Activated CD8-positive, alpha-beta memory T cell treated with anti-CD3 and anti-CD28 coated beads for 1 hour (primary cell): ENCODE data around the gene HOXA4.

Experiments used
- DNase-seq, 2 donors: peaks; one replicate each; pipeline ENCODE4 v3.0.0-alpha.2; 2020; ENCODE audit warnings: low read depth in 1 of 2; ENCODE audit errors: extremely low read depth in 1 of 2

Gene HOXA4

DNA sequence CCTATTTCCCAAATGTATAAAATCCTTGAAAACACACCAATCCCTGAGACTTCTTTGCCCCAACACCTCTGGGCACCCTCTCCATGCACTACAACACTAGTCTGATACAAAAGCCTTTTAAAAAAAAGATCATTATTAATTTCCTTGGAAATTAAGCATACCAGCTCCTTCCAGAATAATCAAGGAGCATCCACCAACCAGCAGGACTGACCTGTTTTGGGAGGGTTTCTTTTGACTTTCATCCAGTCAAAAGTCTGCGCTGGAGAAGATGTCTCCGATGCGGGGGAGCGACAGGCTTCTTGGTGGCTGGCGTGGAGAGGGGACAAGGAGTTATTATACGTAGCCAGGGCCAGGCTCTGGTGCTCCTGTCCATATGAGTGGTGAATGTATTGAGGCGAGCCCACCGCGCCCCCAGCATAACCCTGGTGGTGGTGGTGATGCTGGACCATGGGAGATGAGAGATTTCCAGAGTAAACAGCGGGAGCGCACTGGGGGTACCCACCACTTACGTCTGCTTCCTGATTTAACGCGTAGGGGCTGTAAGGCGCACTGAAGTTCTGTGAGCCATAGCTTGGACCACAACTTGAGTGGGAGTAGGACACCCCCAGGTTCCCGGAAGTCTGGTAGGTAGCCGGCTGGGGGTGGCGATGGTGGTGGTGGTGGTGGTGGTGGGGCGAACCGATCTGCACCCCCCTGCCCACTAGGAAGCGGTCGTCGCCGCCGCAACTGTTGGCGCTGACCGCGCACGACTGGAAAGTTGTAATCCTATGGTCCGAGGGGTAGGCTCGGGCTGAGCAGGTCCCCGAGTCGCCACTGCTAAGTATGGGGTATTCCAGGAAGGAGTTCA, 35.3 kb downstream of the HOXA4 start:
- no peak for DNase-seq

DNA sequence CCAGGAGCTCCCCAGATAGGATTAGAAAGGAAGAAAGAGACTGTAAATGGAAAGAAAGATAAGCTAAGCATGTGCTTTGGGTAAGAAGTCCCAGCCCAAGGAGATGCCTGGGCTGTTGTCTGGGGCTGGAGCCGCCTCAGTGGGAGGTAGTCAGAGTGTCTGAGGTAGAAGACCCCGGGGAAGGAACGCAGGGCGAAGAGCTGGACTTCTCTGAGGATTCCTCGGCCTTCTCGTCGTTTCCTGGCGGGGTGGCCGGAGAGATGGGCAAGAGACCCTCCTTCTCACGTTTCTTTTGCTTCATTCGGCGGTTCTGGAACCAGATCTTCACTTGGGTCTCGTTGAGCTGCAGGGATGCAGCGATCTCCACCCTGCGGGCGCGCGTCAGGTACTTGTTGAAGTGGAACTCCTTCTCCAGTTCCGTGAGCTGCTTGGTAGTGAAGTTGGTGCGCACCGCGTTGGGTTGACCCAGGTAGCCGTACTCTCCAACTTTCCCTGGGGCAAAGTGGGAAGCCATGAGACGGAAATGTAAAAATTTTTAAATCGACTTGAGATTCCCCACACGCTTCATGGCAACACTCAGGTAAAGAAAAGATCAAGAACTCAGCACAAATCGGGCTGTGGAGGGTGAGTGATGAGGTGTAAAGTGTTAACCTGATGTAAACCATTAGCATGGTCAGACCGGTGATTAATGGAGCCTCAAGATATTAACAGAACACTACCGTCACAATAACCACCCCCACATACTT, 36.1 kb downstream of the HOXA4 start:
- no peak for DNase-seq

DNA sequence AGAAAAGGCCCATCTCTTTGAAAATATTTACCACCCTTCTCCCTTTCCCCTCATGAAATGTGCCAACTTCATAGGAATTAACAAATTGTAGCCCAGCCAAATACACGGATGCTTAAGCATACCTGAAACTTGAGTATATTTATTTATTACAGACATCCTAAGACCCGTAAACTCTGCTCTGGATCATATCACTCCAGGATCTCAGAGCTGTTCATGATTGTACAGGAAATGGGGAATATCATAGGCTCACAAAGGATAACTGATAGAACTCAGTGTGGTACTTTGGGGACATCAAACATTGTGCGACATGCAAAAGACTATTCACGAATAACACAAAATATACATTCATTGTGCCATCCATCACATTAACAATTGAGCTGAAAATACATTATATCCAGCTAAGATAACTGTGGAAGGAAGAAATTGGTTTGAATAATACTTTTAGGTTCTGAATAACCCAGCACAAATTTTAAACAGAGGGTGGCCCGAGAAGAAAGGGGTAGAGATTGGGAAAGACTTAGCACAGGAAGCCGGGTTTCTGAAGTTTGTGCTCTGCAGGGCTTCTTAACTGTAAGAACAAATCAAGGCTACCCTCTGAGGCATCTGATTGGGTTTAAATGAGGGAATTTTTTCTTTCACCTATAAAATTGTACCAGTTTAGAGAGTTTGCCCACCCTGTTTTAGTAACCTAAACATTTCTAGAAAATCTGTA, 37.2 kb downstream of the HOXA4 start:
- no peak for DNase-seq

DNA sequence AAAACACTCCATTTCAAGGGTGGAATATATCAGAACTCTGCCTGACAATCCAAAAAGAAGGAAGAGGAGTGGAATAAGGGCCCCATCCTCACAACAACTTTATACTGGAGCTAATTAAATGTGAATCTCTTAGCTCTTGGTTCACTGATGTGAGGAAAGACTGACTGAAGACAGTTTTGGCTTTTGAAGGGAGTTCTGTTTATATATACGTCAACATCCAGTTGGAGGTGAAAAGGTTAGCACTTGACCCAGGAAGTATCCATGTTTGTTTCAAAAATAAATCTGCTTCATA, 37.8 kb downstream of the HOXA4 start:
- DNase-seq, result no peak

DNA sequence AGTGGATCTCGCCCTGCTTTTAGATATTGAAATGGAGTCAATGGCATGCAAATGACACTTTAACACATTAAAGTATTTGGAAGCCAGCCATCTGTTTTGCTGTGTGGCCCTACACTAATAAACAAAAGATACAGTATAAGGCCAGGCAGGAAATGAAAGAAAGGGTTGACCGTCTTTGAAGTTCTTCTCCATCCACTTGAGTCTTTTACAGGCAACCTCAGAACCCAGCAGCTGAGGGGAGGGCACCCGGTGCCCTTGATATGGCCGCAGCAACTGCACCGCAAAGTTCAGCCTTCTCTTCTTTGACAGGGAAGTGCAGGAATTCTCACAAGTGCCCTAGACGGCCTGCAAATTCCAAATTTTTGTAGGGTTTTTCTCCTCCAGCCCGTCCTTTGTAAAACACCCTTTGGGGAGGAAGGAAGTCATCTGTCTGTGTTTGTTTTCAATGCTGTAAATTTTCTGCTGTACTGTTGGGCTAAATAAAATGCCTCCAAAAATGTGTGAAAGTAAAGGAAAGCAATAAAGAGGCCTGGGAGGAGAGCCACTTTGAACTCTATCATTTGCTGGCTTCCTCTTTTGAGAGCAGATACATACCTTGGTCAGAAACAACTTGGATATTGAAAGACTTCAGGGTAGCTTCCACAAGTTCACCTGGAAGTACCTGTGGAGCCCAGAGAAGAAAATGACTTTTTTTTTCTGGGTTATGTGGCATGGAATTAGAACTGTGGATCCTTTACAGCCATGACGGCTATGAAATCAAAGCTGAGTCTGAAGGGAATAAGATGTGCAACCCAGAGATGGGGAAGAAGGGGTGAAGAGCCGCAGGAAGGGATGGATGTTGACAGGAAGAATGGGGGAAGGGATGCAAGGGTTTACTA, 38.4 kb downstream of the HOXA4 start:
- no peak for DNase-seq

DNA sequence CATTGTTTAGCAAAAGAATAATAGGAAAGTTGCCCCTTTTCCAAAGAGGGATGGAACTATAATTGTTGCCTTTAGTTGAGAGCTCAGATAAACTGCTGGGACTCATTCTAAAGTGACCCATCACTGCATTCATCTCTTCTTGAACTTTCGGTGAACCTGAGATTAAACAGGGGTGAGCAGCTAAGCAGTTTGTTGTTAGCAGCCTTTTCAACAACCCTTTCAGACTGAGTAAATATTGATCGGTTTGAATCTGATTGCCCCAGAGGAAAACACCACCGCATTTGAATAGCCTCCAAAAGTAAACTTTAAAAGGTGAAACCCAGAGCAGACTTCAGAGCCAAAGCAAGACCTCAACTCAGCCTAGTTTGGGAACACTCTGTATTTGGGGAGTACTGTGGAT, 39.5 kb downstream of the HOXA4 start:
- DNase-seq, result no peak

DNA sequence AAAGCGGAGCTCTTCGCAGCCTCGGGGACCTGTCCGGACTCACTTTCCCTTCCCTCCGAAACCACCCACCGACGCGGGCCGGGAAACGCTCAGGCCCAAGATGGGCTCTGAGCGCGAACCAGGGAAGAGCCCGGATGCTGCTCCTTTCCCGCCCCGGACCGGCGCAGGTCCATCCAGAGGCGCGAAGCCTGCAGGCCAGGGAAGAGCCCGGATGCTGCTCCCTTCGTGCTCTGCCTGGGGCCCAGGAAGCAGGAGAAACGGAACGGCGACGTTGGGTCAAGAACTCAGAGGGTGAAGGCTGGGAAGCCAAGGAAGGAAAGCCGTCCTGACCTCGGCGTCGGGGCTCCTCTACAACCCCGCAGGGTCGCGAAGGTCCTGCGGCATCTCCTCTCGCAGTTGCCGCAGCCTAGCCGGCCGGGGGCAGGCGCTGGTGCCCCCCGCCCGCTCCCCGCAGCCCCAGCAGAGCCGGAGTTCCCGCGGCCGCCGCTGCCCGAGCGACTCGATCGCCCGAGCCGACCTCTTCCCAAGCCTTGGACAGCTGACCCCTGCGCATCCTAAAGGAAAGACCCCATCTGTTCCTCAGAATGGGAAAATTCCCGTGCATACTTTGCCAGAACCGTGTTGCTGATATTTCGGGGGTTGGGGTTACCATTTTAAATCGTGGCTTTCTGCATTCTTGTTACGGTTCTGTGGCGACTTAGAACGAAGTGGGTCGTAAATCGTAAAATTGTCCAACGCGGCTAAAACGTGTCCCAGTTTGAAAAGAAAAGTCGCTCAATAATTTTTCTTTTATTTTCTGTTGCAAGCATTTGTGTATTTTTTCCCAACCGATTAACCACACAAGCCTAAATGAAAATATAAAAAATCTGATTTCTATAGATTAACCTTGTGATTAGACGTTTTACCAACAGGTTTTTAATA, 42.3 kb downstream of the HOXA4 start:
- DNase-seq, result no peak

DNA sequence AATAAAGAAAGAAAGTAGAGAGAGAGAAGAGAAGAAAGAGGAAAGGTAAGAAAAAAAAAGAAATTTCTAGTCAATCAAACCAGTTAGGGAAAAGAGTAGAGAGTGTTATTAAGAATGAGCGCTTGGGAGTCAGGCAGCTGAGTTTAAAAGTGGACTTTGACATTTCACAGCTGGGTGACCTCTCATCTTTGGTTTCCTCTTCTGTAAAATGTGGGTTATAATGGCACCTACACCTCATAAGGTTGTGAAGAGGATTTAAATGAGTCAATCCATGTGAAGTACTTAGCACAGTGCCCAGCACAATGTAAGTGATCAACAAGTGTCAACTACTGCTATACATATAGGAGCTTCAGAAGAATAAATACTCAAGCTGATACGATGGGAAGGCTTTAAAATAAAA, 46.9 kb downstream of the HOXA4 start:
- no peak for DNase-seq

DNA sequence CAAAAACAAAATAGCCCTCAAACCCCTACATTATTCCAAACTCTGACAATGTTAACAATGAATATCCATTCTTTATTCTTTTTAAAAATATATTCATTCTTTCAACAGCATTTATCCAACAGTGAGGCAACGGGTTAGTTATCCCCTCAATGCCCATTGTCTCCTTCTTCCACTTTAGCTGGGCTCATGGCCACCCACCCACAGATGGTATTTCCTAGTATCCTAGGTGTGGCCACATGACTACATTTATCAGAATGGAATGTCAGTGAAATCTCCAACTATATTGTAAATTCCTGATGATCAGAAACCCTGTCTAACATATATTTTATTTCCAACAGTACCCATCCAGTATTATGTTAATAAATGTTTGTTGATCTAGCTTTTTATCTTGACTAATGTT, 48.4 kb downstream of the HOXA4 start:
- no peak for DNase-seq

DNA sequence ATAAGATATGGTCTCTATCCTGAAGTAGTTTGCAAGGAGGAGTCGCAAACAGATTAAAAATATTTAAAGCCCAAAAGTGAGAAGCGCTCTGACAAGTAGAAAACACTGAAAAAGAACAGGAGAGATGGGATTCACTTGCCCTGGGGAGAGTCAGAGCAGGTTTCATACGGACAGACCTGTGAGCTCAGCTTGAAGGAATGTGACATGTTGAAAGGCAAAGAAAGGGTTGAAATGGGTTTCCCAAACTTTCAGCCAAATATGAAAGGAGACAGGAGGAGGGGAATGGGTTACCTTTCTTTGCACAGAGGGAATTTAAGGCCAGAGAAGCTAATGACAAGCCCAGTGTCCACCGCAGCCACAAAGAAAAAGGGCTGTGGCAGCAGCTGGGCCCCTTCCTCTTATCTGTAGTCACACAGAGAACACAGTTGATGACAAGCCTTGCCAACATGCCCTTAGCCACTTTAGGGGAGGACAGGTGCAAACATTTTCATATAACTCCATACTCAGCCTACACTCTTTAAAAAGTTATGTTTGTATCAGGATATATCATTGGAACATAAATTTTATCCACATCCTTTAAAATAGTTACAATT, 49.6 kb downstream of the HOXA4 start:
- no peak for DNase-seq

DNA sequence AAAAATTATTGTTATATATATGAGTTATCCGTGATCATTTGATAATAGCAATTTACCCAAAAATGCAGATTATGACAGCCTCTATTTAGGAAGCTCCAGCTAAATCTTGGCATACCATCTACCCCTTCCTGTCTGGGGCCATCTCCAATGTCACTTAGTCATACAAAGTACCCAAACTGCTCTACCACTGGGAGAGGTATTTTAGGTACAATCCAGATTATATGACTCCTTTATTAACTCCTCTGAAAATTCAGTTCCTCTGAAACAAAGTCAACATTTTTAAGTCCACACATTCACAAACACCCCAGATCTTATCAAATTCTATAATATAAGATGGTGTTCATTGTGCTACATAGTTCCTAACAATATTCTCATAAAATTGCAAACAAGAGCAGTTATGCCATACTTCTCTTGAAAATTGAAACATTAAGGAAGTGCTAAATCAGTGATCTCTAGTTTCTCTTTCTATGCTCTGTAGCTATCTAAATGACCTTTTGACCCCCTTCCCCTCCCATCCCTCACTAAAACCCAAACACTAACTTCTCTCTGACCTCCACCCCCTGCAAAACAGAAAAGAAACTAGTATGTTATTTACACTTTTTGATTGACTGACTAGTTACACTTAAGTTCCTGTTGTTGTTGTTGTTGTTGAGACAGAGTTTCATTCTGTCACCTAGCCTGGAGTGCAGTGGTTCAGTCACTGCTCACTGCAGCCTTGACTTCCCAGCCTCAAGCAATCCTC, 51.2 kb downstream of the HOXA4 start:
- no peak for DNase-seq

DNA sequence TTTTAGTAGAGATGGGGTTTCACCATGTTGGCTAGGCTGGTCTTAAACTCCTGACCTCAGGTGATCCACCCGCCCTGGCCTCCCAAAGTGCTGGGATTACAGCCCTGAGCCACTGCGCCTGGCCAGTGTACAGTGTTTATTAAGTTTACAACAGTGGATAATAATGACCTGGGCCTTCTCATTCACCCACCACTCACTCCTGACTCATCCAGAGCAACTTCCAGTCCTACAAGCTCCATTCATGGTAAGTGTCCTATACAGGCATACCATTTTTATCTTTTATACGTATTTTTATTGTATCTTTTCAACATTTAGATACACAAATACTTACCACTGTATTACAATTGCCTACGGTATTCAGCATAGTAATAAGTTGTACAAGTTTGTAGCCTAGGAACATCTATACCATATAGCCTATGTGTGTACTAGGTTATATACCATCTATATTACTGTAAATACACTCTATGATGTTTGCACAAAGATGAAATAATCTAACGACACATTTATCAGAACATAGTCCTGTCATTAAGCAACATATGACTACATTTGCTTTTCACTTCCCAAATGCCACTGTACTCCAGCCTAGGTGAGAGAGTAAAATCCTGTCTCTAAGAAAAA, 51.8 kb downstream of the HOXA4 start:
- no peak for DNase-seq
